ENCODE data around the gene ELAC2. TPM values are rescaled to one million over a fixed set of nuclear protein-coding genes. Genes with fewer than 3 reads are reported as not detected.

Gene ELAC2
- total and polyA plus RNA-seq, 2 donors (not counting 1 experiment from before 2014, with no cell fraction given): 58.1 to 79.4 TPM

- POLR2A ChIA-PET: interaction anchor here (1.5 kb wide), 1 partner anchor 15 kb away, joined by 3 read pairs; the partner anchor contains the start of gene ELAC2
These were observed 14.9 kb downstream of the ELAC2 start for GRCh38 chr17:13002761-13003453.

More at GRCh38 chr17:13002761-13003453, 14.9 kb downstream of the ELAC2 start:
- Mint-ChIP-seq H3K9me3 (ENCODE audit: insufficient read depth) (no peaks in the 10 kb centered on the region), H3K27me3 (no peaks in the 10 kb centered on the region), H3K27ac (no peak overlapping the region), H3K4me3 (no peak overlapping the region), H3K4me1 (no peaks in the 10 kb centered on the region)
- Histone ChIP-seq H3K27me3 (replicated peaks in 1 of 4; ENCODE audit: control extremely low read depth in 1 of 4, control insufficient read depth in 3 of 4, insufficient read depth in 4 of 4, low read length in 3 of 4) (no peaks in the 10 kb centered on the region), H2AFZ (ENCODE audit: insufficient read depth, low read depth, low read length, poor library complexity, severe bottlenecking) (no peak overlapping the region), H3K4me3 (ENCODE audit: control extremely low read depth in 1 of 5, extremely low read depth in 1 of 5, insufficient read depth in 1 of 5, low read depth in 2 of 5, low read length in 4 of 5) (no peak overlapping the region), H3K27ac (ENCODE audit: low read length in 2 of 2) (no peak overlapping the region), H3K36me3 (replicated peaks in 1 of 2; ENCODE audit: control extremely low read depth in 1 of 2, control insufficient read depth in 1 of 2, extremely low read depth in 1 of 2, insufficient read depth in 2 of 2, low read length in 1 of 2) (peaks cover 10 to 77% of the 10 kb centered on the region in 2 experiments), H3K9ac (ENCODE audit: low read length) (no peak overlapping the region), H4K20me1 (ENCODE audit: control insufficient read depth, insufficient read depth, low read length, poor library complexity, severe bottlenecking) (peaks cover 7% of the 10 kb centered on the region), H3K4me1 (ENCODE audit: control insufficient read depth in 2 of 2, insufficient read depth in 2 of 2, low read length in 2 of 2) (no peaks in the 10 kb centered on the region), H3K79me2 (ENCODE audit: control insufficient read depth, insufficient read depth, low read length) (peaks cover 6% of the 10 kb centered on the region), H3K4me2 (replicated peaks; ENCODE audit: low read depth, low read length, poor library complexity, severe bottlenecking) (no peak overlapping the region), H3K9me3 (ENCODE audit: control extremely low read depth in 1 of 3, control insufficient read depth in 2 of 3, insufficient read depth in 1 of 3, low read length in 2 of 3) (no peaks in the 10 kb centered on the region)
- peak; percentile 63 for DNase-seq
- WGBS (ENCODE audit: insufficient coverage): 30% methylated on average over 7 of the region's 15 CpGs
- intact Hi-C loops (cut with micrococcal nuclease): loop anchor here (1.0 to 5.0 kb wide), 3 partner anchors 75 to 822 kb away; no protein-coding TSS in a partner anchor
- CTCF ChIA-PET: interaction anchor here (0.9 to 6.7 kb wide), 22 partner anchors 9 to 822 kb away, joined by 3 to 41 read pairs (median 6); partner anchors contain the start of genes ARHGAP44 and ELAC2
- peak; percentile 66 for ATAC-seq (ENCODE audit: low read depth)
- no peak for TF ChIP-seq EZH2 (IDR thresholded peaks at IDR 0.05; ENCODE audit: borderline replicate concordance, insufficient read depth, low read depth, low read length, poor library complexity, severe bottlenecking)
- TF ChIP-seq, protein P1, sequence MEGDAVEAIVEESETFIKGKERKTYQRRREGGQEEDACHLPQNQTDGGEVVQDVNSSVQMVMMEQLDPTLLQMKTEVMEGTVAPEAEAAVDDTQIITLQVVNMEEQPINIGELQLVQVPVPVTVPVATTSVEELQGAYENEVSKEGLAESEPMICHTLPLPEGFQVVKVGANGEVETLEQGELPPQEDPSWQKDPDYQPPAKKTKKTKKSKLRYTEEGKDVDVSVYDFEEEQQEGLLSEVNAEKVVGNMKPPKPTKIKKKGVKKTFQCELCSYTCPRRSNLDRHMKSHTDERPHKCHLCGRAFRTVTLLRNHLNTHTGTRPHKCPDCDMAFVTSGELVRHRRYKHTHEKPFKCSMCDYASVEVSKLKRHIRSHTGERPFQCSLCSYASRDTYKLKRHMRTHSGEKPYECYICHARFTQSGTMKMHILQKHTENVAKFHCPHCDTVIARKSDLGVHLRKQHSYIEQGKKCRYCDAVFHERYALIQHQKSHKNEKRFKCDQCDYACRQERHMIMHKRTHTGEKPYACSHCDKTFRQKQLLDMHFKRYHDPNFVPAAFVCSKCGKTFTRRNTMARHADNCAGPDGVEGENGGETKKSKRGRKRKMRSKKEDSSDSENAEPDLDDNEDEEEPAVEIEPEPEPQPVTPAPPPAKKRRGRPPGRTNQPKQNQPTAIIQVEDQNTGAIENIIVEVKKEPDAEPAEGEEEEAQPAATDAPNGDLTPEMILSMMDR (IDR thresholded peaks at IDR 0.05): peak; percentile 93

All from B cell (primary cell).